H1 (cell line): ENCODE results near the gene MAGI2. TPM values are rescaled to one million over a fixed set of nuclear protein-coding genes. Genes with fewer than 3 reads are reported as not detected.

Experiments used
- CTCF ChIA-PET: fragments of 300-600 bp; sonication (Branson Sonifier 250); formaldehyde crosslinking; loops from one replicate; lab custom pipeline; 2021; ENCODE audit not compliant: partially characterized antibody; lab: Charles Lee
- POLR2A ChIA-PET: fragments of 300-600 bp; sonication (Branson Sonifier 250); formaldehyde crosslinking; loops from one replicate; lab custom pipeline; 2021; ENCODE audit warnings: inconsistent platforms; ENCODE audit not compliant: partially characterized antibody; lab: Charles Lee
- DNase-seq, 2 experiments: peaks; one replicate each; pipeline versions ENCODE4 v3.0.0 to v3.0.0-alpha.2; 2010 to 2022; ENCODE audit warnings: low spot score in 2 of 2, low read depth in 1 of 2, mixed read lengths in 1 of 2
- FAIRE-seq: peaks from 2 replicates; lab custom pipeline; 2011; peaks lifted over from hg19 to GRCh38; lab: Jason Lieb, UNC
- H2AFZ ChIP-seq: 2 replicates; pipeline ENCODE4 v1.8.1; 2012; ENCODE audit warnings: low read length, inconsistent platforms
- H2AK5ac ChIP-seq: 2 replicates; pipeline ENCODE4 v1.6.1; 2013; ENCODE audit warnings: low read depth, low read length
- H2BK120ac ChIP-seq: replicated peaks from 2 replicates; pipeline ENCODE3; 2013; ENCODE audit warnings: low read depth, low read length, inconsistent platforms
- H2BK12ac ChIP-seq: 2 replicates; pipeline ENCODE4 v1.6.1; 2013; ENCODE audit warnings: low read depth, low read length
- H2BK15ac ChIP-seq: 2 replicates; pipeline ENCODE4 v1.6.1; 2013; ENCODE audit warnings: low read length
- H2BK20ac ChIP-seq: 2 replicates; pipeline ENCODE4 v1.6.1; 2013; ENCODE audit warnings: low read length
- H2BK5ac ChIP-seq: 2 replicates; pipeline ENCODE4 v1.6.1; 2013; ENCODE audit warnings: low read depth, low read length
- H3K14ac ChIP-seq: 2 replicates; pipeline ENCODE4 v1.6.1; 2013; ENCODE audit warnings: inconsistent platforms; ENCODE audit not compliant: insufficient read length
- H3K18ac ChIP-seq: 2 replicates; pipeline ENCODE4 v1.6.1; 2013; ENCODE audit warnings: low read length; ENCODE audit errors: extremely low read depth
- H3K23ac ChIP-seq: 2 replicates; pipeline ENCODE4 v1.6.1; 2013; ENCODE audit warnings: inconsistent platforms; ENCODE audit not compliant: insufficient read length
- H3K23me2 ChIP-seq: 2 replicates; pipeline ENCODE4 v1.6.1; 2013; ENCODE audit warnings: low read depth, low read length
- H3K27ac ChIP-seq: 2 replicates; pipeline ENCODE4 v1.6.1; 2011; ENCODE audit warnings: low read depth, low read length, inconsistent platforms
- H3K27me3 ChIP-seq, 4 experiments: replicated peaks in 1 of 4; 1 replicate in 1 of 4; 2 replicates in 3 of 4; pipeline versions ENCODE4 v1.6.1 to v1.8.1; 2011 to 2013; ENCODE audit warnings: low read length in 3 of 4, mild to moderate bottlenecking in 3 of 4, inconsistent platforms in 2 of 4, mixed read lengths in 2 of 4, moderate library complexity in 1 of 4; ENCODE audit not compliant: control insufficient read depth in 3 of 4, insufficient read depth in 3 of 4; ENCODE audit errors: extremely low read depth in 1 of 4
- H3K36me3 ChIP-seq, 4 experiments: 2 replicates each; pipeline versions ENCODE4 v1.6.1 to v1.8.1; 2011 to 2013; ENCODE audit warnings: mild to moderate bottlenecking in 4 of 4, low read length in 3 of 4, moderate library complexity in 2 of 4, control low read depth in 1 of 4, inconsistent platforms in 1 of 4; ENCODE audit not compliant: insufficient read depth in 4 of 4, control insufficient read depth in 2 of 4
- H3K4ac ChIP-seq: replicated peaks from 2 replicates; pipeline ENCODE3; 2013; ENCODE audit warnings: low read length, low read depth, mixed read lengths, inconsistent platforms; ENCODE audit not compliant: insufficient read length
- H3K4me1 ChIP-seq, 4 experiments: replicated peaks in 1 of 4; 1 replicate in 1 of 4; 2 replicates in 3 of 4; pipeline versions ENCODE4 v1.6.1 to v1.8.1; 2011 to 2013; ENCODE audit warnings: low read length in 3 of 4, inconsistent platforms in 2 of 4, mixed read lengths in 1 of 4; ENCODE audit not compliant: insufficient read depth in 4 of 4, control insufficient read depth in 3 of 4
- H3K4me2 ChIP-seq, 2 experiments: 2 replicates each; pipeline versions ENCODE4 v1.6.1 to v1.8.1; 2011 to 2013; ENCODE audit warnings: low read depth in 2 of 2, low read length in 2 of 2, control low read depth in 1 of 2, inconsistent platforms in 1 of 2, mild to moderate bottlenecking in 1 of 2; ENCODE audit not compliant: insufficient read depth in 1 of 2
- H3K4me3 ChIP-seq, 4 experiments: fragments of 200-600, 300-600 bp in 1 of 4; sonication (generic), shearing (Covaris generic), sonication (Bioruptor Twin) in 1 of 4; 2 replicates each; pipeline versions ENCODE4 v1.5.1 to v1.8.1; 2011 to 2016; ENCODE audit warnings: low read length in 4 of 4, low read depth in 3 of 4, control low read depth in 2 of 4, inconsistent platforms in 2 of 4, mild to moderate bottlenecking in 2 of 4, mixed read lengths in 1 of 4, moderate library complexity in 1 of 4; ENCODE audit not compliant: insufficient read depth in 2 of 4; ENCODE audit errors: extremely low read depth in 1 of 4
- H3K56ac ChIP-seq: replicated peaks from 2 replicates; pipeline ENCODE3; 2013; ENCODE audit warnings: low read depth, mild to moderate bottlenecking, mixed read lengths, low read length, inconsistent platforms; ENCODE audit not compliant: insufficient read length
- H3K79me1 ChIP-seq: 2 replicates; pipeline ENCODE4 v1.6.1; 2013; ENCODE audit warnings: low read depth, low read length, control low read depth
- H3K79me2 ChIP-seq, 2 experiments: 2 replicates each; pipeline versions ENCODE4 v1.6.1 to v1.8.1; 2012 to 2013; ENCODE audit warnings: low read length in 2 of 2, mild to moderate bottlenecking in 2 of 2, inconsistent platforms in 1 of 2; ENCODE audit not compliant: insufficient read depth in 2 of 2, control insufficient read depth in 1 of 2
- H3K9ac ChIP-seq, 4 experiments: replicated peaks in 1 of 4; 1 replicate in 1 of 4; 2 replicates in 3 of 4; pipeline versions ENCODE4 v1.6.1 to v1.8.1; 2011 to 2013; ENCODE audit warnings: low read depth in 3 of 4, low read length in 3 of 4, control low read depth in 2 of 4, mild to moderate bottlenecking in 2 of 4, moderate library complexity in 2 of 4, inconsistent platforms in 1 of 4; ENCODE audit errors: extremely low read depth in 1 of 4
- H3K9me3 ChIP-seq, 2 experiments: 2 replicates each; pipeline versions ENCODE4 v1.6.1 to v1.8.1; 2012 to 2013; ENCODE audit warnings: mild to moderate bottlenecking in 2 of 2, moderate library complexity in 2 of 2, control low read depth in 1 of 2, inconsistent platforms in 1 of 2, low read depth in 1 of 2, low read length in 1 of 2, mixed read lengths in 1 of 2; ENCODE audit not compliant: insufficient read depth in 2 of 2
- H4K20me1 ChIP-seq, 2 experiments: replicated peaks in 1 of 2; 2 replicates each; pipeline versions ENCODE3 to v1.8.1; 2011 to 2013; ENCODE audit warnings: inconsistent platforms in 2 of 2, low read length in 2 of 2, mild to moderate bottlenecking in 1 of 2; ENCODE audit not compliant: insufficient read depth in 2 of 2, control insufficient read depth in 1 of 2
- H4K5ac ChIP-seq: 2 replicates; pipeline ENCODE4 v1.6.1; 2013; ENCODE audit warnings: low read length, low read depth, mixed read lengths, inconsistent platforms; ENCODE audit not compliant: insufficient read length
- H4K8ac ChIP-seq: 2 replicates; pipeline ENCODE4 v1.8.0; 2013; ENCODE audit warnings: mild to moderate bottlenecking, moderate library complexity, low read length, inconsistent platforms; ENCODE audit not compliant: insufficient read depth; ENCODE audit errors: extremely low read depth
- H4K91ac ChIP-seq: replicated peaks from 2 replicates; pipeline ENCODE3; 2013; ENCODE audit warnings: low read length, mixed read lengths, inconsistent platforms; ENCODE audit not compliant: insufficient read length
- MAFK ChIP-seq: IDR thresholded peaks from 2 replicates; pipeline ENCODE4 v1.6.1; 2012; ENCODE audit warnings: low read depth, mild to moderate bottlenecking, improper control_type of control experiment, low read length
- MAX ChIP-seq: IDR thresholded peaks from 2 replicates; pipeline ENCODE4 v1.6.1; 2012; ENCODE audit warnings: inconsistent platforms
- NRF1 ChIP-seq: IDR thresholded peaks from 2 replicates; pipeline ENCODE4 v1.6.1; 2011; ENCODE audit warnings: mild to moderate bottlenecking, low read depth, low read length, improper control_type of control experiment
- PHF8 ChIP-seq: fragments of 200-600 bp; sonication (generic); conservative IDR thresholded peaks from 2 replicates; pipeline ENCODE4 v1.7.1; 2012; ENCODE audit warnings: low read depth, mild to moderate bottlenecking, inconsistent platforms, low read length, moderate library complexity
- POLR2AphosphoS5 ChIP-seq: IDR thresholded peaks from 2 replicates; pipeline ENCODE4 v1.6.1; 2011; ENCODE audit warnings: low read depth, low read length
- RAD21 ChIP-seq, 2 experiments: IDR thresholded peaks in 1 of 2; conservative IDR thresholded peaks in 1 of 2; 2 replicates each; pipeline ENCODE4 v1.6.1; 2011; ENCODE audit warnings: low read depth in 2 of 2, low read length in 2 of 2, improper control_type of control experiment in 1 of 2, inconsistent platforms in 1 of 2, mild to moderate bottlenecking in 1 of 2, moderate library complexity in 1 of 2
- SIX5 ChIP-seq: IDR thresholded peaks from 2 replicates; pipeline ENCODE4 v1.6.1; 2011; ENCODE audit warnings: mild to moderate bottlenecking, low read depth, low read length
- SP1 ChIP-seq: IDR thresholded peaks from 2 replicates; pipeline ENCODE4 v1.6.1; 2011; ENCODE audit warnings: low read depth, low read length
- SP2 ChIP-seq: IDR thresholded peaks from 2 replicates; pipeline ENCODE4 v1.6.1; 2012; ENCODE audit warnings: mild to moderate bottlenecking, low read length, inconsistent platforms
- SRF ChIP-seq: IDR thresholded peaks from 2 replicates; pipeline ENCODE4 v1.6.1; 2011; ENCODE audit warnings: mild to moderate bottlenecking, low read depth, low read length, moderate library complexity
- TAF1 ChIP-seq: IDR thresholded peaks from 2 replicates; pipeline ENCODE4 v1.6.1; 2011; ENCODE audit warnings: mild to moderate bottlenecking, low read depth, low read length
- TEAD4 ChIP-seq: IDR thresholded peaks from 2 replicates; pipeline ENCODE4 v1.6.1; 2012; ENCODE audit warnings: low read depth, low read length, inconsistent platforms, mixed read lengths
- YY1 ChIP-seq: IDR thresholded peaks from 2 replicates; pipeline ENCODE4 v1.6.1; 2011; ENCODE audit warnings: low read depth, mild to moderate bottlenecking, low read length
- WGBS, 2 experiments: shearing (Covaris generic) in 1 of 2; methylation state at CpG; one replicate each; pipeline versions ENCODE4 v1.1.6 to v1.1.7; 2013 to 2015; ENCODE audit warnings: low lambda C conversion rate in 2 of 2, mixed read lengths in 2 of 2, inconsistent platforms in 1 of 2, low coverage in 1 of 2, missing lambda C conversion rate in 1 of 2; ENCODE audit not compliant: insufficient replicate concordance in 2 of 2, insufficient coverage in 1 of 2, insufficient read length in 1 of 2; ENCODE audit errors: extremely low coverage in 1 of 2, missing lambda C conversion rate in 1 of 2; 5-methylcytosine and 5-hydroxymethylcytosine counted together
- polyA plus RNA-seq, 7 experiments: library from polyadenylated mRNA; depleted of rRNA in 3 of 7; stranded (reverse) in 5 of 7; unstranded in 2 of 7; fragments of >200 nt in 5 of 7; fragments of 200-250 nt in 2 of 7; gene quantifications; 1 replicate in 5 of 7; 2 replicates in 1 of 7; 4 replicates in 1 of 7; pipeline versions ENCODE4 v1.2.1 to v1.2.3, GENCODE V29; 2011 to 2013; ENCODE audit warnings: missing spikeins in 2 of 7, mixed read lengths in 2 of 7
- total RNA-seq: library from RNA; stranded (reverse); fragmentation: NEBNext Ultra II Directional; extraction: Animal tissue kit (Norgen Biotek cat#: 25700); gene quantifications from 2 replicates; pipeline ENCODE4 v1.2.1, GENCODE V29; 2021

MAGI2 gene
- total and polyA plus RNA-seq, 2 of the 8 experiments (the other 6 are each of a cell fraction or from before 2014, with no cell fraction given), result 6.0 to 27.3 TPM

- TF ChIP-seq RAD21 (IDR thresholded peaks at IDR 0.05 in 1 of 2, conservative IDR thresholded peaks at IDR 0.05 in 1 of 2; ENCODE audit: low read depth in 2 of 2, low read length in 2 of 2), result no peak
- TF ChIP-seq TAF1, result no peak
- no peak for TF ChIP-seq SRF
- TF ChIP-seq SP2, result no peak
- no peak for TF ChIP-seq SP1
- no peak for TF ChIP-seq MAFK
- TF ChIP-seq SIX5, result no peak
- TF ChIP-seq PHF8, result no peak
- TF ChIP-seq POLR2AphosphoS5, result no peak
- no peak for TF ChIP-seq TEAD4
- TF ChIP-seq MAX, result no peak
- TF ChIP-seq YY1, result no peak
- no peak for TF ChIP-seq NRF1
- peak; percentile 28 for FAIRE-seq
- POLR2A ChIA-PET, result no interaction called here
These were observed 923.1 kb downstream of the MAGI2 start for GRCh38 chr7:78530351-78530750.

More at GRCh38 chr7:78530351-78530750, 923.1 kb downstream of the MAGI2 start:
- H3K14ac ChIP-seq, result no peak overlapping the region
- no peak overlapping the region for H2BK15ac ChIP-seq
- H3K23ac ChIP-seq, result no peak overlapping the region
- no peak overlapping the region for H3K4me3 ChIP-seq
- H3K27me3 ChIP-seq, result no peaks in the 10 kb centered on the region
- CTCF ChIA-PET, result no interaction called here
- no peaks in the 10 kb centered on the region for H3K79me2 ChIP-seq
- no peaks in the 10 kb centered on the region for H4K20me1 ChIP-seq
- H3K18ac ChIP-seq, result no peak overlapping the region
- no peaks in the 10 kb centered on the region for H3K23me2 ChIP-seq
- H2BK12ac ChIP-seq, result no peak overlapping the region
- 91% methylated on average over 4 of the region's 4 CpGs; no CpG with 5 or more reads in 1 of the 2 experiments for WGBS, 2 experiments
- H3K56ac ChIP-seq, result no peak overlapping the region
- no peak overlapping the region for H3K9ac ChIP-seq
- DNase-seq, result no peak
- H4K91ac ChIP-seq, result no peak overlapping the region
- H3K9me3 ChIP-seq, result no peaks in the 10 kb centered on the region; a peak in 1 of 4 replicates
- no peak overlapping the region for H3K4me2 ChIP-seq
- no peak overlapping the region for H2AK5ac ChIP-seq
- no peak overlapping the region for H4K5ac ChIP-seq
- H3K79me1 ChIP-seq, result no peaks in the 10 kb centered on the region
- no peak overlapping the region for H3K4ac ChIP-seq
- H3K4me1 ChIP-seq, result peaks cover 0 to 8% (median 0%) of the 10 kb centered on the region in 4 experiments; a peak in 3 of 7 replicates
- H2BK120ac ChIP-seq, result no peak overlapping the region
- H2AFZ ChIP-seq, result no peak overlapping the region
- no peak overlapping the region for H2BK5ac ChIP-seq
- H2BK20ac ChIP-seq, result no peak overlapping the region
- H4K8ac ChIP-seq, result no peak overlapping the region
- no peak overlapping the region for H3K27ac ChIP-seq
- H3K36me3 ChIP-seq, result peaks cover 0 to 2% (median 0%) of the 10 kb centered on the region in 4 experiments; a peak in 1 of 8 replicates
